OCI-LY7 (cell line): ENCODE measurements around the gene KRT83. TPM values are rescaled to one million over a fixed set of nuclear protein-coding genes. Genes with fewer than 3 reads are reported as not detected.
"Not testable (repeated sequence)": the region's sequence is repeated elsewhere in the genome, so short reads cannot be mapped to it uniquely, and the experiment has no call there.

ENCODE experiments used
- BruUV-seq: library from RNA; stranded (reverse); fragments of 400-500 nt; replicated peaks from 2 replicates; lab custom pipeline; 2021; lab: Mats Ljungman, UMichigan
- CTCF ChIA-PET: fragments of 300-600 bp; sonication (Branson Sonifier 250); formaldehyde crosslinking; loops from one replicate; lab custom pipeline; 2022; ENCODE audit warnings: antibody characterized with exemption; ENCODE audit not compliant: unreplicated experiment; lab: Charles Lee
- POLR2A ChIA-PET: fragments of 300-600 bp; sonication (Branson Sonifier 250); formaldehyde crosslinking; loops from one replicate; lab custom pipeline; 2022; ENCODE audit warnings: antibody characterized with exemption; lab: Charles Lee
- DNase-seq: peaks from one replicate; pipeline ENCODE4 v3.0.0-alpha.2; 2015; ENCODE audit warnings: low spot score
- H2AFZ ChIP-seq: fragments of 200-600 bp; sonication (generic), shearing (Covaris generic); 2 replicates; pipeline ENCODE4 v1.6.1; 2014; ENCODE audit warnings: mild to moderate bottlenecking, antibody characterized with exemption, low read length, moderate library complexity
- H3K27ac ChIP-seq: fragments of 200-600 bp; sonication (generic); 2 replicates; pipeline ENCODE4 v1.5.1; 2014; ENCODE audit warnings: mixed run types, low read depth, mild to moderate bottlenecking, moderate library complexity, low read length, inconsistent platforms; ENCODE audit not compliant: poor library complexity, severe bottlenecking
- H3K36me3 ChIP-seq: fragments of 200-600 bp; sonication (generic); 2 replicates; pipeline ENCODE4 v1.6.1; 2014; ENCODE audit warnings: mild to moderate bottlenecking, antibody characterized with exemption, low read length, moderate library complexity, mixed read lengths; ENCODE audit not compliant: insufficient read depth
- H3K4me1 ChIP-seq: fragments of 200-600 bp; sonication (generic); 2 replicates; pipeline ENCODE4 v1.5.1; 2014; ENCODE audit warnings: mild to moderate bottlenecking, low read length; ENCODE audit not compliant: insufficient read depth, poor library complexity, severe bottlenecking
- H3K4me2 ChIP-seq: fragments of 200-600 bp; sonication (generic); 2 replicates; pipeline ENCODE4 v1.6.1; 2014; ENCODE audit warnings: mild to moderate bottlenecking, low read length
- H3K4me3 ChIP-seq: fragments of 200-600 bp; sonication (generic); 2 replicates; pipeline ENCODE4 v1.5.1; 2014; ENCODE audit warnings: mild to moderate bottlenecking, low read depth, low read length; ENCODE audit not compliant: poor library complexity, severe bottlenecking
- H3K79me2 ChIP-seq: fragments of 200-600 bp; sonication (generic); 2 replicates; pipeline ENCODE4 v1.6.1; 2016; ENCODE audit warnings: low read depth, mild to moderate bottlenecking, low read length, moderate library complexity, mixed read lengths; ENCODE audit not compliant: insufficient read depth
- H3K9me2 ChIP-seq: fragments of 200-600 bp; sonication (generic); 2 replicates; pipeline ENCODE4 v1.6.1; 2016; ENCODE audit warnings: mild to moderate bottlenecking, low read length, mixed read lengths; ENCODE audit not compliant: insufficient read depth
- H3K9me3 ChIP-seq: fragments of 200-600 bp; sonication (generic); 2 replicates; pipeline ENCODE4 v1.6.1; 2014; ENCODE audit warnings: mild to moderate bottlenecking, mixed run types, low read length, mixed read lengths
- H4K20me1 ChIP-seq: fragments of 200-600 bp; sonication (generic); 2 replicates; pipeline ENCODE4 v1.6.1; 2014; ENCODE audit warnings: mild to moderate bottlenecking, antibody characterized with exemption, low read length, moderate library complexity, mixed read lengths; ENCODE audit not compliant: insufficient read depth
- CTCF ChIP-seq: fragments of 200-600 bp; sonication (generic); conservative IDR thresholded peaks from 2 replicates; pipeline ENCODE4 v1.5.1; 2014; ENCODE audit warnings: mild to moderate bottlenecking, antibody characterized with exemption, low read length, moderate library complexity, mixed read lengths
- EZH2phosphoT487 ChIP-seq: fragments of 200-600 bp; sonication (generic); IDR thresholded peaks from 2 replicates; pipeline ENCODE4 v1.6.1; 2018; ENCODE audit warnings: low read depth, borderline replicate concordance, mild to moderate bottlenecking, mixed run types, antibody characterized with exemption, low read length, moderate library complexity, mixed read lengths
- intact Hi-C: fragments of 100-400 bp; cut with micrococcal nuclease; formaldehyde crosslinking; loops from one replicate; pipeline ENCODE4 v1.10.0; 2022; ENCODE audit not compliant: unreplicated experiment
- total RNA-seq, 2 experiments: library from RNA; depleted of rRNA in 1 of 2; stranded (reverse); fragments of >200 nt in 1 of 2; shearing (Covaris generic) in 1 of 2; gene quantifications; 2 replicates each; pipeline ENCODE4 v1.2.3, GENCODE V29; 2014 to 2022

Gene KRT83
- total RNA-seq, 2 experiments from 2014 or later: not detected

- H4K20me1 ChIP-seq: no peaks in the 10 kb centered on the region
- H3K9me3 ChIP-seq: no peaks in the 10 kb centered on the region
- POLR2A ChIA-PET: interaction anchor here (0.8 kb wide), 1 partner anchor 11 kb away, joined by 3 read pairs; no protein-coding TSS in a partner anchor
- H3K4me3 ChIP-seq: no peak overlapping the region
- H2AFZ ChIP-seq: no peak overlapping the region
- BruUV-seq: no TSS peak
- no peak for DNase-seq
- no peaks in the 10 kb centered on the region for H3K79me2 ChIP-seq
- TF ChIP-seq EZH2phosphoT487 (no peak), CTCF (no peak)
- CTCF ChIA-PET: no interaction called here
- H3K4me2 ChIP-seq: no peak overlapping the region
- H3K4me1 ChIP-seq: no peaks in the 10 kb centered on the region
- H3K9me2 ChIP-seq: no peaks in the 10 kb centered on the region
- no peak overlapping the region for H3K27ac ChIP-seq
- intact Hi-C loops: no loop called here
- H3K36me3 ChIP-seq: no peaks in the 10 kb centered on the region
Observed at GRCh38 chr12:52347551-52348510, 26.6 kb upstream of the KRT83 start.

GRCh38 chr12:52347016-52347415 lies 25.8 kb upstream of the KRT83 start:
- BruUV-seq: no TSS peak
- CTCF ChIA-PET: no interaction called here
- H3K36me3 ChIP-seq: no peaks in the 10 kb centered on the region
- TF ChIP-seq EZH2phosphoT487 (no peak), CTCF (no peak)
- no peaks in the 10 kb centered on the region for H3K79me2 ChIP-seq
- no peak overlapping the region for H3K27ac ChIP-seq
- H3K4me2 ChIP-seq: no peak overlapping the region
- no peaks in the 10 kb centered on the region for H3K4me1 ChIP-seq
- no peaks in the 10 kb centered on the region for H3K9me3 ChIP-seq
- no peak for DNase-seq
- intact Hi-C loops: no loop called here
- no peaks in the 10 kb centered on the region for H4K20me1 ChIP-seq
- POLR2A ChIA-PET: no interaction called here
- no peak overlapping the region for H3K4me3 ChIP-seq
- H2AFZ ChIP-seq: no peak overlapping the region
- H3K9me2 ChIP-seq: no peaks in the 10 kb centered on the region

GRCh38 chr12:52346593-52346992 lies 25.4 kb upstream of the KRT83 start:
- H3K4me2 ChIP-seq: no peak overlapping the region

GRCh38 chr12:52345041-52345440 lies 23.8 kb upstream of the KRT83 start:
- H3K4me2 ChIP-seq, POLR2A ChIA-PET, H3K9me3 ChIP-seq, H3K27ac ChIP-seq, BruUV-seq, H2AFZ ChIP-seq, H3K36me3 ChIP-seq, H3K9me2 ChIP-seq, DNase-seq, H4K20me1 ChIP-seq, H3K4me3 ChIP-seq, H3K79me2 ChIP-seq, intact Hi-C loops, H3K4me1 ChIP-seq, CTCF ChIA-PET: not testable (repeated sequence)

More at GRCh38 chr12:52346593-52346992, 25.4 kb upstream of the KRT83 start:
- no peak overlapping the region for H3K27ac ChIP-seq
- no peak for TF ChIP-seq CTCF
- no peak for TF ChIP-seq EZH2phosphoT487
- no TSS peak for BruUV-seq
- no peaks in the 10 kb centered on the region for H3K36me3 ChIP-seq
- no peaks in the 10 kb centered on the region for H4K20me1 ChIP-seq
- no peak for DNase-seq
- ChIA-PET POLR2A (no interaction called here), CTCF (no interaction called here)
- no peaks in the 10 kb centered on the region for H3K79me2 ChIP-seq
- H3K4me3 ChIP-seq: no peak overlapping the region
- intact Hi-C loops: no loop called here
- no peak overlapping the region for H2AFZ ChIP-seq
- H3K9me2 ChIP-seq: no peaks in the 10 kb centered on the region
- no peaks in the 10 kb centered on the region for H3K4me1 ChIP-seq
- H3K9me3 ChIP-seq: no peaks in the 10 kb centered on the region
